Stimulated activated naive CD8-positive, alpha-beta T cell treated with anti-CD3 and anti-CD28 coated beads, Interleukin-15, amount 100 ng/mL, for 72 hours (primary cell): Measurements from ENCODE around the gene ABCD1.
"Not testable (repeated sequence)": the region's sequence is repeated elsewhere in the genome, so short reads cannot be mapped to it uniquely, and the experiment has no call there.

Source experiments
- ATAC-seq: fragments of 150-1000 bp; cut with Tn5 transposase; 2 replicates; pipeline ENCODE4 v1.10.0; 2021; ENCODE audit warnings: mild to moderate bottlenecking, moderate library complexity
- DNase-seq, 2 donors: peaks; one replicate each; pipeline ENCODE4 v3.0.0; 2021 to 2022
- H3K27ac Mint-ChIP-seq, 2 donors: one replicate each; pipeline ENCODE4 v1.8.0; 2022; ENCODE audit warnings: mild to moderate bottlenecking in 2 of 2, mixed read lengths in 2 of 2, moderate library complexity in 2 of 2
- H3K27me3 Mint-ChIP-seq: one replicate; pipeline ENCODE4 v1.8.0; 2022; ENCODE audit warnings: mixed read lengths
- H3K4me1 Mint-ChIP-seq: one replicate; pipeline ENCODE4 v1.8.0; 2022; ENCODE audit warnings: mild to moderate bottlenecking, mixed read lengths
- H3K4me3 Mint-ChIP-seq, 2 donors: one replicate each; pipeline ENCODE4 v1.8.0; 2022; ENCODE audit warnings: mild to moderate bottlenecking in 2 of 2, mixed read lengths in 2 of 2, moderate library complexity in 1 of 2
- H3K9me3 Mint-ChIP-seq, 2 donors: one replicate each; pipeline ENCODE4 v1.8.0; 2022; ENCODE audit warnings: mixed read lengths in 2 of 2

Gene ABCD1

DNA sequence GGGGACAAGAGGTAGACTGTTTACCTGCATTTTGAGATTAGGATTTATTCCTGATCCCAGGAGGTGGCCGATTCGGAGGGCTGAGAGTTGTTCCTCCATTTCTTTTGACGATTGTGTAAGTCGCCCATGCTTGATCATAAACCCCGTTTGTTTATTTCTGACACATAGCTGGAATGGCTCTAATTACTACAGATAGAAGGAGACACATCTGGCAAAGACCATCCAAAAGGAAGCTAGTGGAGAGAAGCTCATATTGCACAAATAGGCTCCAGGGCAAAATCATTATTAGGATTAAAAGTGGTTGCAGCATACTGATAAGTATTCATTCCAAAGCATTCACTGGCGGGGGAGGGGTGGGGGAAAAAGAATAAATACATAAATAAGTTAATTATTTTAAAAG lies 22.3 kb downstream of the ABCD1 start:
- not testable (repeated sequence) for H3K4me3 Mint-ChIP-seq, H3K4me1 Mint-ChIP-seq, H3K9me3 Mint-ChIP-seq, ATAC-seq, H3K27ac Mint-ChIP-seq, DNase-seq
- peaks cover 17% of the 10 kb centered on the region for H3K27me3 Mint-ChIP-seq

DNA sequence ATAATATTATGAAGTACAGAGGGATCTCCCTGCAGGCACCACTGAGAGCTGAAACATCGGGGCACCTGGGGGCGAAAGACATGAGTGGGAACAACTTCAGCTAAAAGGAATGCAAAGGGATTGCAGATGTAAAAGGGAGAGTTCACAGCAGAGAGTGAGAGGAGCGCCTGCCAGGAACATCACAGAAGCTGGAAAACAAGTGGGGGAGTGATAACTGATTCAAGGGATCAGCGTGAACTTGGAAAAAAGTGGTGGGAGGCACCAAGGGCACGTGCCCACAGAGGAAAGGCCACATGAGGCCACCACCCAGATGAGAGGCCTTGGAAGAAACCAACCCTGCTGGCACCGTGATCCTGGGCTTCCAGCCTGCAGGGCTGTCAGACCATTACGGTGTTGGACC lies 24.4 kb downstream of the ABCD1 start:
- DNase-seq, H3K4me1 Mint-ChIP-seq, ATAC-seq, H3K4me3 Mint-ChIP-seq, H3K9me3 Mint-ChIP-seq, H3K27ac Mint-ChIP-seq: not testable (repeated sequence)
- peaks cover 17% of the 10 kb centered on the region for H3K27me3 Mint-ChIP-seq

DNA sequence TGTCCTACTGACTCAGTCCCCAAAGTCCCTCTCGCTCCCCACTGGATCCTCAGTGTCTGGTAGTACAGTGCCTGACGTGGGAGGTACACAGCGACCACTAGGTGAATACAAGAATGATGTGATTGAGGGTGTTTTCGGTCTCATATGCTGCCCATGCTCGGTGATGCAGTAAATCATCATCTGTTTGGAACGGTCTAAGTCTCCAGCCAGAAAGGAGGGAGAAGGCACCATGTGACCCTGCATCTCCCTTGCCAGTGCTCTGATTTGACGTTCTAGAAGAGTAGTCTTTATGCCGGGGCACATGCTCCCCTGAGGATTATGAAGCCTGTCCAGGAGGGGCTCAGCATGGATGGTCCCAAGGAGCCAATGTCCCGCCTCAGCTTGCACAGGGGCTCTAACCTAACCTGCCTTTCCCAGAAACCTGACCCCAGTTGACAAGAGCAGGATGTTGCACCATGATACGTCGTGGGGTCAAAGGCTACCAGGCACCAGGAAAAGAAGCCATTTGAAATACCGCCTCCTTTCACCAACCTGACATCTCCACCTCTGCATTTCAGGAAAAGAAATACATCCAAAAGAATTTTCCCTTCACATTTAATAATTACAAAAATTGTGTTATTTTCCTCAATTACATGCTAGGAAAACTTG lies 25.6 kb downstream of the ABCD1 start:
- DNase-seq (no peak), ATAC-seq (no peak)
- Mint-ChIP-seq H3K9me3 (no peaks in the 10 kb centered on the region), H3K4me3 (no peak overlapping the region), H3K27me3 (peaks cover 9% of the 10 kb centered on the region), H3K27ac (no peak overlapping the region), H3K4me1 (no peaks in the 10 kb centered on the region)

DNA sequence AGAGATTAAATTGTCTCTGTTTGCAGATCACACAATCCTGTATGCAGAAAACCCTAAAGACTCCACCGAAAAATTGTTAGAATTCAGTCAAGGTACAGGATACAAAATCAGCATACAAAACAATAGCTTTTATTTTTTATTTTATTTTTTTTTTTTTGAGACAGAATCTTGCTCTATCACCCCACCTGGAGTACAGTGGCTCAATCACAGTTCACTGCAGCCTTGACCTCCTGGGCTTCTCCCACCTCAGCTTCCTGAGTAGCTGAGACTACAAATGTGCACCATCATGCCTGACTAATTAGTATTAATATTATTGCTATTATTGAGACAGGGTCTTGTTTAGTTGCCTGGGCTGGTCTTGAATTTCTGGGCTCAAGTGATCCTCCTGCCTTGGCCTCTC lies 30.5 kb downstream of the ABCD1 start:
- Mint-ChIP-seq H3K4me3 (no peak overlapping the region), H3K27me3 (no peaks in the 10 kb centered on the region), H3K4me1 (no peaks in the 10 kb centered on the region), H3K27ac (no peak overlapping the region), H3K9me3 (no peaks in the 10 kb centered on the region)
- DNase-seq (no peak), ATAC-seq (no peak)

DNA sequence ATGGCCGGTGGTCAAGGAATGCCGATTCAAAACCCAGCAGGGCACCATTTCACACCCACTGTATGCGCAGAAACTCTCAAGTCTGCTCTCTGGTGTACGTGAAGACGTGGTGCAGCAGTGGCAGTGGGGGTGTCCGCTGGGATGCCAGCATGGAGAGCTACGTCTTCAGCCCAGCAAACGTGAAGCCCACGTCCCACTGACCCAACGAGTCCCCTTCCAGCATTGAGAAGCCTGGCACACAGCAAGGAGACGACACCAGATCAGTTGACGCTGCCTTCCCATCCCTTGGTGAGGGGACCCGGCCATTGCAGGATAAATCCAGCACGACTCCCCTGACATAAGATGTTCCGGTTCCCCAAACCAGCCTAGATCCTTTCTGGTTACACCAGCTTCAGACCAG lies 37.2 kb downstream of the ABCD1 start:
- DNase-seq (no peak), ATAC-seq (no peak)
- H3K27me3 Mint-ChIP-seq: no peaks in the 10 kb centered on the region
- H3K4me1 Mint-ChIP-seq: peaks cover 18% of the 10 kb centered on the region
- H3K27ac Mint-ChIP-seq: no peak overlapping the region
- no peak overlapping the region for H3K4me3 Mint-ChIP-seq
- H3K9me3 Mint-ChIP-seq: no peaks in the 10 kb centered on the region

DNA sequence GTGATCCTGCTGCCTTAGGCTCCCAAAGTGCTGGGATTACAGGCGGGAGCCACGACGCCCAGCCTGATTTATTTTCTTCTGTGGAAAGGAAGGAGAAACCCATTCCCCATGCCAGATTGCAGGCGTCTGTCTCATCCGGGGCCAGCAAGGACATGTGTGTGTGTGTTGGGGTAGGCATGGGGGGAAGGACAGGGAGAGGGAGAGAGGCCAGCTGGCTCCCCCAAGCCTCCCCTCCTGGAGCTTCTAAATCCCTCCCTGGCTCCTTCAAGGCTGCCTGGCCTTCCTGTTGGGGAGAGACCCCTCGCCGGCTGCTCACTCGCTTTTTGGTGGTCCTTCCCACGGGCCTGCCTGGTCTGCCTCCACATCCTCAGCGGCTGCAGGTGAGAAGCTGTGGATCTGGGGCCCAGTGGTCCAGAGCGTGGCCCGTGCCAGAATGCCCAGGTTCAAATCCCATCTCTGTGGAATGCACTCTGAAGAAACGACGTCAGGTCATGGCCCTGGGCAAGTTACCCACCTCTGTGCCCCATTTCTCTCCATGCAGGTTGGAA lies 38.0 kb downstream of the ABCD1 start:
- ATAC-seq (no peak), DNase-seq (no peak)
- Mint-ChIP-seq H3K9me3 (no peaks in the 10 kb centered on the region), H3K27ac (no peak overlapping the region), H3K4me1 (peaks cover 21% of the 10 kb centered on the region), H3K4me3 (no peak overlapping the region), H3K27me3 (no peaks in the 10 kb centered on the region)

DNA sequence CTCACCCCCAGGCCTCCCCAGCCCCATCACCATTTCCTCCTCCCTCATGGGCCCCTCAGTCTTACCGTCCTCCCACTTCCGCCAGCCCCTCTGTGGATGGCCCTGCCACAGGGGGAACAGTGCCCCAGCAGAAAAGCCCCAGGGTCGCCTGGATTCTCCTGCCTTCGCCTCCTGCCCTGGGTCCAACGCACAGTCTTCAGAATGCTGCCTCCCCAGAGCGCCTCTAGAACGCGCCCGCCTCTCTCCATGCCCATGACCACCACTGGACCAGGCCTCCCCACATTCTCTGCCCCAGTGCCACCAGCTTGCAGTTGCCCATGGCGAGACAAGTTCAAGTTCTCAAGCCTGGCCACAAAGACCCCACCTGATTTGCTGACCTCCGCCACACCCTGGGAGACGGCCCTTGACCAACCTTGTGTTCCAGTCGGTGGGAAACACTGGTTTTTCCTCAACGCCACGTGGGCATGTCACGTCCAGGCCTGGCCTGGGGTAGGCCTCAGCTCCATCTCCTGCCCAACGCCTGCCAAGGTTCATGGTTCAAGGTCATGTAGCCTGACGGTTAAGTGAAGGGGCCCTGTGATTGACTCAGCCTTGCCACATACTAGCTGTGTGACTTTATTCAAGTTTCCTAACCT lies 38.8 kb downstream of the ABCD1 start:
- Mint-ChIP-seq H3K4me3 (no peak overlapping the region), H3K27me3 (no peaks in the 10 kb centered on the region), H3K9me3 (no peaks in the 10 kb centered on the region), H3K27ac (no peak overlapping the region), H3K4me1 (peaks cover 28% of the 10 kb centered on the region)
- DNase-seq: no peak
- no peak for ATAC-seq

DNA sequence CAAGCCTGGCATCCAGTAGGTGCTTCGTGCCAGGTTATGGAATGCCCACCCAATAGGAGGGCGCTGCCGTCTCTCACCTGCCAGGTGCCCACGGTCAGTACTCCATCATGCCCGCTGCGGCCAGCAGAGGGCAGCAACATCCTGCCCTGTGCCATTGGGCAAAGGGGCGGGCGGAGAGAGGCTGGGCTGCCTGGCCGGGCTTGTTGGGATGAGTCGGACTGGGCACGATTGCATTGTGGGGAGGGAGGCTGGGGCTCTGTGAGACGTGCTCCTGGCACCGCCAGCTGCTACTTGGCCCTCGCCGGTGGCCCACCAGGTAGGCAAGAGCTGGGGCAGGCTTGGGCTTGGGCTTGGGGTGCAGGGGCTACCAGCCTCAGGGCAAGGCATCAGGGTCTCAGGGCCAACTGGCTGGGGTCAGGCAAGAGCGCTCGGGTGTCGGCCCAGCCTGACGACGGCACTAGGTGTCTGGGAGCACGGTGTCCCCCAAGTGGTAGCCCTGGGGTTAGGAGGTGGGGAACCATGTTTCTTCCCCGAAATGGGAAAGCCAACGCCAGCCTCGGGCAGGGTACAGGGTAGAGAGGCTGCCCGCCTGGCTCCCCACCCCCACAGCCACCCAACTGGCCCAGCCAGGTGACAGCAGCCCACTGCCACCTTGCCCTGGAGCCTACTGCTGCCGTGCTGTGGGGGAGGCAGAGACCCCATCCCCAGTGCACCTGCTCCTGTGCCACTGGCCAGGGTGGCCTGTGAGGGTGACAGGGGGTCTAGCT lies 39.5 kb downstream of the ABCD1 start, which contains the start of gene PLXNB3:
PLXNB3 (plus strand) TSS at position 261 of the 767 bp plus-strand sequence. CDS start 1,287 bp downstream, outside the sequence.
- no peaks in the 10 kb centered on the region for H3K9me3 Mint-ChIP-seq
- DNase-seq: peak; percentile 67 to 78

DNA sequence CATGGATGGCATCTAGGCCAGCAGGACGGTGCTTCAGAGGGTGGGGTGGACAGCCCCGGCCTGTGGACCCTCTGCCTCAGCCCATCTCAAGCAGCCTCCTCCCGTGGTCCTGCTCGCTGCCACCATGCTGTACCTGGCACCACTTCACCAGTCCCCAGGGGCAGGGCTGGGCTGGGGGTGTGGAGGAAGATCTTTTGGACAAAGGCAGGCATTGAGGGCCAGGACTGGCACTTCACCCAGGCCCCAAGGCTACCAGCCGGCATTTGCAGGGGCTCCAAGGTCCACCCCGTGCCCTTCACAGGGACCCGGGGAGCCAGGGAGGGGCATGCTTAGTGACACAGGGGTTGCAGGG lies 40.1 kb downstream of the ABCD1 start:
- H3K4me3 Mint-ChIP-seq: no peak overlapping the region
- no peak for ATAC-seq
- no peaks in the 10 kb centered on the region for H3K9me3 Mint-ChIP-seq
- no peak overlapping the region for H3K27ac Mint-ChIP-seq
- no peak for DNase-seq
- H3K4me1 Mint-ChIP-seq: peaks cover 31% of the 10 kb centered on the region
- H3K27me3 Mint-ChIP-seq: no peaks in the 10 kb centered on the region

More for the DNA sequence above, 39.5 kb downstream of the ABCD1 start, which contains the start of gene PLXNB3:
- no peaks in the 10 kb centered on the region for H3K27me3 Mint-ChIP-seq
- peak; percentile 75 for ATAC-seq
- peak within 1 kb of the TSS in 1 of 2 donors; percentile 76 for H3K27ac Mint-ChIP-seq
- peak within 1 kb of the TSS; percentile 34 to 62 for H3K4me3 Mint-ChIP-seq
- H3K4me1 Mint-ChIP-seq: peaks cover 31% of the 10 kb centered on the region

DNA sequence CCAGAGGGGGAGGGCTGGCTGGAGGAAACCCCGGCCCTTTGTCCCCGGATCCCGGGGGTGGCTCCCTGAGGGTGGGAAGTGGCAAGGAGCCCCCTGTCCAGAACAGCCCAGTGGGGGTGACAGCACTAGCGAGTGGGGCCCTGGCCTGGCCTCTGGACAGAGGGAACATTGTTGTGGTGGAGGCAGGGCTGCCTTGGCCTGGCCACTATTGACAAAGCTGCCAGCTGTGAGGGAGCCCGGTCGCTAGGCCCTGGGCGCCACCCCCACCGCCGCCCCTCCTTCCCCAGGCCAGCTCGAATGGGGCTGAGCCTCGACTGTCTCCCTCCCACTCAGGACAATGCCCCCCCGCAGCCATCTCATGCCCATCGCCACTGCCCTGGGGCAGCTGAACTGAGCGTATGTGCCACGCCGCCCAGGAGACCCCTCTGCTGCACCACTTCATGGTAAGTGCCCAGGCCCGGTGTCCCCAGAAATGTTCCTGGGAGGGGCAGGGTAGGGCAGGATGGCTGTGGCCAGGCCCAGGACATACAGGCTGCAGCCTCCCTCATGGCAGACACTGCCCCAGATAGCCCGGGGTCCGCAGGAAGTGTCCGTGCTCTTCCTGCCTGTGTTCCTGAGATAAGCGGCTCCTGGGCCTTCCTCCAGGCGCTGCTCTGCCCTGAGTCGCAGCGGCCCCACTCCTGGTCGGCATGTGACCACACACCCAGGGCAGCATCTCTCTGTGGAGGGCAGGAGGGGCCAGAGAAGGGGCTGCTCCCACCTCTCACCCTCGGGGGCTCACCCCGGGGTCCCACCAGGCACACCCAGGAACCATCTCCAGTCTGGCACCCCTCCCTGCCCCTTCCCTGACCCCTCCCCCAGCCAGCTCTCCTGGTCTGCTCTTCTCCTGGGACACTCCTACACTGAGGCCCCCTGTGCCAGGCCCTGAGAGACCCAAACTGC lies 40.8 kb downstream of the ABCD1 start:
- peaks cover 31% of the 10 kb centered on the region for H3K4me1 Mint-ChIP-seq
- H3K27me3 Mint-ChIP-seq: no peaks in the 10 kb centered on the region
- no peaks in the 10 kb centered on the region for H3K9me3 Mint-ChIP-seq
- peak overlapping the region in 1 of 2 donors; percentile 85 for H3K27ac Mint-ChIP-seq
- H3K4me3 Mint-ChIP-seq: peak overlapping the region in 1 of 2 donors; percentile 83
- ATAC-seq: peak; percentile 23
- no peak for DNase-seq

DNA sequence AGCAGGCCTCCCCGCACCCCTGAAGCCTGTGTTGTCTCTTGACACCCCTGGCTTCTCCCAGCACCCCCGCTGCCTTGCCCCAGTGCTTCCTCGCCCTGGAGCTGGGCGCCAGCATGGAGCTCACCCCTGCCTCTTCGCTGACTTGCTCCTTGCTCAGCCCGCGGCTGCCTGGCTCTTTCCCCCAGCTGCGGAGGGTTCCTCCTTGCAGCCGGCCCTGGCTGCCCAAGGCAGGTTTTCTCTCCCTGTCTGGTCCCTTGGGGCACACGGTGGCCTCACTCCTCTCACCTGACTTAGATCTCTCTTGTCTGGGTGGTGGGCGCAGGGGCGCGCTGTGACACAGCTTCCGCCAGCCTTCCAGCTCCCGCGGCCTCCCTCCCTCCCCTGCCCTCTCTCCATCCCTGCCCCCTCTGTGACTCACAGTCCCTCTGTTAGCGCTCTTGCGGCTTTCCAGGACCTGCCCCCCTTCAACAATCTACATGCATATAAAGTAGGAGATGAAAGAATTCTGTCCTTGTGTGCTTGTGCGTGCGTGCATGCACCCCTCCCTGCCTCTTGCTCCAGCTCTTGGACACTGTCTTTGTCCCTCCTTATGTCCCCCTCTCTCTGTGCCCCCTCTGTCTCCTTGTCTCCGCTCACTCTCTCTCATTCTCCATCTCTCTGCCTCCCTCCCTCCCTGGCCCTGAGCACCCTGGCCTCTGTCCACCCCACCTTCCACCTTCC lies 41.6 kb downstream of the ABCD1 start:
- Mint-ChIP-seq H3K4me3 (peak overlapping the region; percentile 70 to 83), H3K4me1 (peaks cover 31% of the 10 kb centered on the region), H3K27me3 (no peaks in the 10 kb centered on the region), H3K27ac (peak overlapping the region; percentile 55 to 93), H3K9me3 (no peaks in the 10 kb centered on the region)
- peak; percentile 30 to 44 for DNase-seq
- ATAC-seq: peak; percentile 75

DNA sequence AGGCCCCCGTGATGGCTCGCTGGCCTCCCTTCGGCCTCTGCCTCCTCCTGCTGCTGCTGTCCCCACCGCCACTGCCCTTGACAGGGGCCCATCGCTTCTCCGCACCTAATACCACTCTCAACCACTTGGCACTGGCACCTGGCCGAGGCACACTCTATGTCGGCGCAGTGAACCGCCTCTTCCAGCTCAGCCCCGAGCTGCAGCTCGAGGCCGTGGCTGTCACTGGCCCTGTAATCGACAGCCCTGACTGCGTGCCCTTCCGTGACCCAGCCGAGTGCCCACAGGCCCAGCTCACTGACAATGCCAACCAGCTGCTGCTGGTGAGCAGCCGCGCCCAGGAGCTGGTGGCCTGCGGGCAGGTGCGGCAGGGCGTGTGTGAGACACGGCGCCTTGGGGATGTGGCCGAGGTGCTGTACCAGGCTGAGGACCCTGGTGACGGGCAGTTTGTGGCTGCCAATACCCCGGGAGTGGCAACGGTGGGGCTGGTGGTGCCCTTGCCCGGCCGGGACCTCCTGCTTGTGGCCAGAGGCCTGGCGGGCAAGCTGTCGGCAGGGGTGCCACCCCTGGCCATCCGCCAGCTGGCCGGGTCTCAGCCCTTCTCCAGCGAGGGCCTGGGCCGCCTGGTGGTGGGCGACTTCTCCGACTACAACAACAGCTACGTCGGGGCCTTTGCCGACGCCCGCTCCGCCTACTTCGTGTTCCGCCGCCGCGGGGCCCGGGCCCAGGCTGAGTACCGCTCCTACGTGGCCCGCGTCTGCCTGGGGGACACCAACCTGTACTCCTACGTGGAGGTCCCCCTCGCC lies 42.4 kb downstream of the ABCD1 start:
- Mint-ChIP-seq H3K27me3 (no peaks in the 10 kb centered on the region), H3K4me3 (peak overlapping the region in 1 of 2 donors; percentile 83), H3K4me1 (peaks cover 31% of the 10 kb centered on the region), H3K9me3 (no peaks in the 10 kb centered on the region), H3K27ac (peak overlapping the region in 1 of 2 donors; percentile 93)
- no peak for DNase-seq
- ATAC-seq: no peak

DNA sequence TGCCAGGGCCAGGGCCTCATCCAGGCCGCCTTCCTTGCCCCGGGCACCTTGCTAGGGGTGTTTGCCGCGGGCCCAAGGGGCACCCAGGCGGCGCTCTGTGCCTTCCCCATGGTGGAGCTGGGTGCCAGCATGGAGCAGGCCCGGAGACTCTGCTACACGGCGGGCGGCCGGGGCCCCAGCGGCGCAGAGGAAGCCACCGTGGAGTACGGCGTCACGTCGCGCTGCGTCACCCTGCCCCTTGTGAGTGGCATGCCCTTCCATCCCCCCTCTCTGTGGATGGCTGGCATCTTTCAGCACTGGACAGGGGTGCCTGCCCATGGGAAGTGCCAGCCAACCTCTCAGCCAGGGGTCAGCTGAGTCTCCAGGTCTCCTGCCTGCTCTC lies 43.0 kb downstream of the ABCD1 start:
- no peaks in the 10 kb centered on the region for H3K9me3 Mint-ChIP-seq
- no peaks in the 10 kb centered on the region for H3K27me3 Mint-ChIP-seq
- peaks cover 31% of the 10 kb centered on the region for H3K4me1 Mint-ChIP-seq
- no peak for DNase-seq
- peak overlapping the region in 1 of 2 donors; percentile 90 for H3K27ac Mint-ChIP-seq
- ATAC-seq: no peak
- peak overlapping the region in 1 of 2 donors; percentile 78 for H3K4me3 Mint-ChIP-seq
